ENCODE measurements around the gene LYAR. TPM values are rescaled to one million over a fixed set of nuclear protein-coding genes. Genes with fewer than 3 reads are reported as not detected.

Gene LYAR
- polyA plus RNA-seq, 1 donor (not counting 4 experiments of a cell fraction or from before 2014, with no cell fraction given): 19.8 TPM

DNA sequence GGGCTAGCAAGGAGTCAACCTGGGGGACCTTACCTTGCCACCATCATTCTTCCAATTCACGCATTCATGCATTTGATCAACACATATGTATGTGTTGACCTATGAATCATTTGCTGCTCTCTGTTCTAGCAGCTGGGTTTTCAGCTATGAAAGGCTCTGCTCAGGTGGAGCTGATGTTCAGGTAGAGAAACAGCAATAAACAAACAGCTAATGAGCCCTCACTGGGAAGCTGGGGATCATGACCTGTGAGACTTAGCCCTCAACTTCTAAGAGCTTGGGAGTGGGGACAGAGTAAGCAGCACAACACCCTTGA, 61.6 kb downstream of the LYAR start:
- no peak overlapping the region for H3K4me3 ChIP-seq (ENCODE audit: control insufficient read depth in 2 of 3, extremely low read depth in 1 of 3, insufficient read depth in 2 of 3, low read depth in 1 of 3, low read length in 3 of 3)
- H3K9me1 ChIP-seq (ENCODE audit: control insufficient read depth, extremely low read depth, insufficient read depth, low read length): no peaks in the 10 kb centered on the region
- no peaks in the 10 kb centered on the region for H4K20me1 ChIP-seq (ENCODE audit: control insufficient read depth, extremely low read depth, insufficient read depth, low read length)
- FAIRE-seq (no peak), DNase-seq (ENCODE audit: low read depth, low spot score) (no peak)
- no peaks in the 10 kb centered on the region for H3K9me3 ChIP-seq (ENCODE audit: control insufficient read depth, low read depth, low read length)
- H2AFZ ChIP-seq (ENCODE audit: control insufficient read depth, low read length): no peak overlapping the region
- H3K4me1 ChIP-seq (ENCODE audit: control insufficient read depth, extremely low read depth, insufficient read depth, low read length): no peaks in the 10 kb centered on the region
- H3K79me2 ChIP-seq (ENCODE audit: control insufficient read depth, insufficient read depth, low read length): no peaks in the 10 kb centered on the region
- H3K9ac ChIP-seq (ENCODE audit: control insufficient read depth, extremely low read depth, insufficient read depth, low read length): no peak overlapping the region
- dilution Hi-C loops (cut with MboI; ENCODE audit: extremely low pct_ligation_motif_present, low sequenced_read_pairs): no loop called here
- no peak overlapping the region for H3K4me2 ChIP-seq (ENCODE audit: control insufficient read depth, extremely low read depth, insufficient read depth, low read depth, low read length)
- TF ChIP-seq, protein P1, sequence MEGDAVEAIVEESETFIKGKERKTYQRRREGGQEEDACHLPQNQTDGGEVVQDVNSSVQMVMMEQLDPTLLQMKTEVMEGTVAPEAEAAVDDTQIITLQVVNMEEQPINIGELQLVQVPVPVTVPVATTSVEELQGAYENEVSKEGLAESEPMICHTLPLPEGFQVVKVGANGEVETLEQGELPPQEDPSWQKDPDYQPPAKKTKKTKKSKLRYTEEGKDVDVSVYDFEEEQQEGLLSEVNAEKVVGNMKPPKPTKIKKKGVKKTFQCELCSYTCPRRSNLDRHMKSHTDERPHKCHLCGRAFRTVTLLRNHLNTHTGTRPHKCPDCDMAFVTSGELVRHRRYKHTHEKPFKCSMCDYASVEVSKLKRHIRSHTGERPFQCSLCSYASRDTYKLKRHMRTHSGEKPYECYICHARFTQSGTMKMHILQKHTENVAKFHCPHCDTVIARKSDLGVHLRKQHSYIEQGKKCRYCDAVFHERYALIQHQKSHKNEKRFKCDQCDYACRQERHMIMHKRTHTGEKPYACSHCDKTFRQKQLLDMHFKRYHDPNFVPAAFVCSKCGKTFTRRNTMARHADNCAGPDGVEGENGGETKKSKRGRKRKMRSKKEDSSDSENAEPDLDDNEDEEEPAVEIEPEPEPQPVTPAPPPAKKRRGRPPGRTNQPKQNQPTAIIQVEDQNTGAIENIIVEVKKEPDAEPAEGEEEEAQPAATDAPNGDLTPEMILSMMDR (optimal IDR thresholded peaks at IDR 0.05 in 1 of 3, IDR thresholded peaks at IDR 0.05 in 1 of 3, conservative IDR thresholded peaks at IDR 0.05 in 1 of 3; ENCODE audit: extremely low read depth in 1 of 3, insufficient read depth in 2 of 3, low read length in 3 of 3): no peak
- no peak for TF ChIP-seq EZH2 (IDR thresholded peaks at IDR 0.05; ENCODE audit: low read length)
- H3K27ac ChIP-seq (ENCODE audit: control insufficient read depth, insufficient read depth, low read length): no peak overlapping the region
- H3K27me3 ChIP-seq (ENCODE audit: control insufficient read depth, extremely low read depth, insufficient read depth, low read length): peaks cover 48% of the 10 kb centered on the region
- H3K36me3 ChIP-seq (ENCODE audit: control insufficient read depth in 2 of 2, extremely low read depth in 1 of 2, insufficient read depth in 2 of 2, low read length in 2 of 2): no peaks in the 10 kb centered on the region

DNA sequence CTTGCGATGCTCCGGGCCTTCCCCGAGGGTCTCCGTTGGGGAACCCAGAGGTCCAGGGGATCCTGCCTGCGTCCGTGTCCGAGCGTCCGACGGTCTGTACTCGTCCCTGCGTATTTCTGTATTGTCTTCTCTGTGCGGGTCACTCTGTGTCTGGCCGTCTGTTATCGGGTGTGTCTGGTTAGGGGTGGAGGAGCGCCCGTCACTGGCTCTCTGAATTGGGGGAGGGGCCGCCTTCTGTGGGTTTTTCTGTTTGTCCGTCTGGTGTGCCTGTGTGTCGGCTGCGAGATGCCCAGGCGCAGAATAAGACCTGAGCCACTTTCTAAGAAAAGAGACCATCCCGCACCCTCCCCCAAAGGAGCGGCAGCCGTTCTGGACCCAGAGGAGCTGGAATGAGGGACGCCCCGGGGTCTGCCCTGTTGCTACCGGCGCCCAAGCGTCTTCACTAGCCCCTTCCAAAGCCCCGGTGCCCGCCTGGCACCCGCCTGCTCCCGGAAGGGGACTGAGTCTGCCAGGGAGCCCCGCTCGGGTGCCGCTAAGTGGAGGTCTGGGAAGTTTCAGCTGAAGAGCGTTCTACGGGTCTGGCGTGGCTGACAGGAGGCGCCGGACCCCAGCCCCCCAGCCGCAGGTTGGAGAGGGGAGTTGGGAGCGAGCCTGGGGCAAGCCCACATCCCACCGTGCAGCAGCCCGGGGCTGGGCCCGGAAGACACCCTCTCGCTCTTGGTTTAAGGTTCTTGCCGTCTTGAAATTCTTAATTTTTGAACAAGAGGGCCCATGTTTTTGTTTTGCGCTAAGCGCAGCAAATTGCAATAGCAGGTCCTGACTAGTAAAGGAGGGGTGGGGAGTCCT, 62.2 kb downstream of the LYAR start:
- dilution Hi-C loops (cut with MboI; ENCODE audit: extremely low pct_ligation_motif_present, low sequenced_read_pairs): no loop called here
- H3K4me3 ChIP-seq (ENCODE audit: control insufficient read depth in 2 of 3, extremely low read depth in 1 of 3, insufficient read depth in 2 of 3, low read depth in 1 of 3, low read length in 3 of 3): no peak overlapping the region
- TF ChIP-seq, protein P1 (optimal IDR thresholded peaks at IDR 0.05 in 1 of 3, IDR thresholded peaks at IDR 0.05 in 1 of 3, conservative IDR thresholded peaks at IDR 0.05 in 1 of 3; ENCODE audit: extremely low read depth in 1 of 3, insufficient read depth in 2 of 3, low read length in 3 of 3): no peak
- peak; percentile 98 for TF ChIP-seq EZH2 (IDR thresholded peaks at IDR 0.05; ENCODE audit: low read length)
- FAIRE-seq: no peak
- H3K9ac ChIP-seq (ENCODE audit: control insufficient read depth, extremely low read depth, insufficient read depth, low read length): no peak overlapping the region
- H3K27ac ChIP-seq (ENCODE audit: control insufficient read depth, insufficient read depth, low read length): no peak overlapping the region
- no peaks in the 10 kb centered on the region for H3K36me3 ChIP-seq (ENCODE audit: control insufficient read depth in 2 of 2, extremely low read depth in 1 of 2, insufficient read depth in 2 of 2, low read length in 2 of 2)
- no peaks in the 10 kb centered on the region for H3K9me3 ChIP-seq (ENCODE audit: control insufficient read depth, low read depth, low read length)
- no peak overlapping the region for H3K4me2 ChIP-seq (ENCODE audit: control insufficient read depth, extremely low read depth, insufficient read depth, low read depth, low read length)
- H3K27me3 ChIP-seq (ENCODE audit: control insufficient read depth, extremely low read depth, insufficient read depth, low read length): peaks cover 52% of the 10 kb centered on the region
- no peak overlapping the region for H2AFZ ChIP-seq (ENCODE audit: control insufficient read depth, low read length)
- no peak for DNase-seq (ENCODE audit: low read depth, low spot score)
- H3K9me1 ChIP-seq (ENCODE audit: control insufficient read depth, extremely low read depth, insufficient read depth, low read length): no peaks in the 10 kb centered on the region
- no peaks in the 10 kb centered on the region for H4K20me1 ChIP-seq (ENCODE audit: control insufficient read depth, extremely low read depth, insufficient read depth, low read length)
- H3K4me1 ChIP-seq (ENCODE audit: control insufficient read depth, extremely low read depth, insufficient read depth, low read length): no peaks in the 10 kb centered on the region
- no peaks in the 10 kb centered on the region for H3K79me2 ChIP-seq (ENCODE audit: control insufficient read depth, insufficient read depth, low read length)

Measured in keratinocyte (primary cell).